SH-SY5Y (cell line): Measurements from ENCODE around the gene ADGRL3.

Experiments
- GATA2 ChIP-seq: IDR thresholded peaks from 2 replicates; pipeline ENCODE4 v1.6.1; 2011; ENCODE audit warnings: mild to moderate bottlenecking, low read depth, low read length
- GATA3 ChIP-seq: IDR thresholded peaks from 2 replicates; pipeline ENCODE4 v1.6.1; 2011; ENCODE audit warnings: low read depth, mild to moderate bottlenecking, low read length, moderate library complexity

DNA sequence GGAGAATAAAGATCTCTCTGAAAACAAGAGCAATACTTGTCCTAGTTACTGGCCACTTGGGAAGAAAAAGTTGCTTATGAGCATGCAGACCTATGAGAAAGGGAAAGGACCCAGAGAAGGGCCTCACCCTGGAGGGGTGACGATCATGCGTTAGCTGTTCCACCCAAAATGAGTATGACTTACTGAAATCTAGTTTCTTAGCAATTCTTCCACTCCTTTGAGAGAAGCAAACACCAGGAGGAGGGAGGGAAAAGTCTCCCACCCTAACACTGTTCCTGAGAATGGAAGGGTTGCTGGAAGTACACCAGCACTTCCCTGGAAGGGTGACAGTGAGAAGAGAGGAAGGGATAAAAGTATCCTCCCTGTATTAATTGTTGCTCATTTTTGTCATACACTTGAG, 107.9 kb downstream of the ADGRL3 start:
- TF ChIP-seq GATA2 (no peak), GATA3 (no peak)
